B cell (primary cell): ENCODE data around the gene NKIRAS2. TPM values are rescaled to one million over a fixed set of nuclear protein-coding genes. Genes with fewer than 3 reads are reported as not detected.

Experiments
- ATAC-seq: fragments of 200-7000 bp; cut with Tn5 transposase; one replicate; pipeline ENCODE4 v1.10.0; 2021; ENCODE audit warnings: low read depth, mild to moderate bottlenecking, moderate number of reproducible peaks, moderate library complexity
- CTCF ChIA-PET: fragments of 350-600 bp; sonication (Branson Sonifier 250); formaldehyde crosslinking; loops from one replicate; lab custom pipeline; 2021; ENCODE audit warnings: antibody characterized with exemption, inconsistent platforms; lab: Charles Lee
- POLR2A ChIA-PET: fragments of 350-600 bp; sonication (Branson Sonifier 250); formaldehyde crosslinking; loops from one replicate; lab custom pipeline; 2021; ENCODE audit warnings: antibody characterized with exemption; lab: Charles Lee
- DNase-seq: peaks from one replicate; pipeline ENCODE4 v3.0.0; 2013
- H2AFZ ChIP-seq: 2 replicates; pipeline ENCODE4 v1.6.1; 2012; ENCODE audit warnings: mild to moderate bottlenecking, low read depth, low read length; ENCODE audit not compliant: insufficient read depth, poor library complexity, severe bottlenecking
- H3K27ac ChIP-seq, 2 donors: 1 replicate in 1 of 2; 2 replicates in 1 of 2; pipeline ENCODE4 v1.5.1; 2012 to 2013; ENCODE audit warnings: low read length in 2 of 2, mild to moderate bottlenecking in 2 of 2, moderate library complexity in 1 of 2
- H3K27me3 ChIP-seq, 4 experiments: fragments of 200-600 bp in 1 of 4; sonication (generic) in 1 of 4; replicated peaks in 1 of 4; 1 replicate in 2 of 4; 2 replicates in 2 of 4; pipeline versions ENCODE4 v1.6.1 to v1.7.0; 2013 to 2016; ENCODE audit warnings: low read length in 3 of 4, mild to moderate bottlenecking in 2 of 4, mixed read lengths in 1 of 4, moderate library complexity in 1 of 4; ENCODE audit not compliant: insufficient read depth in 4 of 4, control insufficient read depth in 3 of 4; ENCODE audit errors: control extremely low read depth in 1 of 4
- H3K36me3 ChIP-seq, 2 experiments: replicated peaks in 1 of 2; 1 replicate in 1 of 2; 2 replicates in 1 of 2; pipeline versions ENCODE4 v1.6.1 to v1.7.1; 2013; ENCODE audit warnings: low read length in 1 of 2; ENCODE audit not compliant: insufficient read depth in 2 of 2, control insufficient read depth in 1 of 2; ENCODE audit errors: control extremely low read depth in 1 of 2, extremely low read depth in 1 of 2
- H3K4me1 ChIP-seq, 2 donors: fragments of 200-600 bp in 1 of 2; sonication (generic) in 1 of 2; 1 replicate in 1 of 2; 2 replicates in 1 of 2; pipeline versions ENCODE4 v1.5.1 to v1.6.1; 2013 to 2017; ENCODE audit warnings: low read length in 2 of 2; ENCODE audit not compliant: control insufficient read depth in 2 of 2, insufficient read depth in 2 of 2
- H3K4me2 ChIP-seq: replicated peaks from 2 replicates; pipeline ENCODE3; 2012; ENCODE audit warnings: mild to moderate bottlenecking, low read depth, low read length; ENCODE audit not compliant: poor library complexity, severe bottlenecking
- H3K4me3 ChIP-seq, 5 experiments: fragments of 200-600 bp in 1 of 5; sonication (generic) in 1 of 5; 1 replicate in 3 of 5; 2 replicates in 2 of 5; pipeline versions ENCODE4 v1.5.1 to v1.7.0; 2011 to 2016; ENCODE audit warnings: low read length in 4 of 5, mild to moderate bottlenecking in 4 of 5, low read depth in 2 of 5, control low read depth in 1 of 5, moderate library complexity in 1 of 5; ENCODE audit not compliant: insufficient read depth in 1 of 5; ENCODE audit errors: control extremely low read depth in 1 of 5, extremely low read depth in 1 of 5
- H3K79me2 ChIP-seq: fragments of 200-600 bp; sonication (generic); one replicate; pipeline ENCODE4 v1.6.0; 2016; ENCODE audit warnings: low read length; ENCODE audit not compliant: control insufficient read depth, insufficient read depth
- H3K9ac ChIP-seq: fragments of 200-600 bp; sonication (generic); 2 replicates; pipeline ENCODE4 v1.6.1; 2017; ENCODE audit warnings: mild to moderate bottlenecking, low read length, moderate library complexity
- H3K9me3 ChIP-seq, 3 donors: one replicate each; pipeline versions ENCODE4 v1.6.1 to v1.7.1; 2013; ENCODE audit warnings: low read length in 2 of 3; ENCODE audit not compliant: control insufficient read depth in 2 of 3, insufficient read depth in 1 of 3; ENCODE audit errors: control extremely low read depth in 1 of 3
- H4K20me1 ChIP-seq: 2 replicates; pipeline ENCODE4 v1.6.0; 2012; ENCODE audit warnings: mild to moderate bottlenecking, low read length; ENCODE audit not compliant: insufficient read depth, control insufficient read depth, poor library complexity, severe bottlenecking
- H3K27ac Mint-ChIP-seq: one replicate; pipeline ENCODE4 v1.8.0; 2021; ENCODE audit warnings: mixed read lengths
- H3K27me3 Mint-ChIP-seq: one replicate; pipeline ENCODE4 v1.8.0; 2021; ENCODE audit warnings: mixed read lengths
- H3K4me1 Mint-ChIP-seq: one replicate; pipeline ENCODE4 v1.8.0; 2021; ENCODE audit warnings: mixed read lengths
- H3K4me3 Mint-ChIP-seq: one replicate; pipeline ENCODE4 v1.8.0; 2021; ENCODE audit warnings: mixed read lengths
- H3K9me3 Mint-ChIP-seq: one replicate; pipeline ENCODE4 v1.8.0; 2022; ENCODE audit warnings: mixed read lengths; ENCODE audit not compliant: insufficient read depth
- EZH2 ChIP-seq: IDR thresholded peaks from 2 replicates; pipeline ENCODE4 v1.6.1; 2012; ENCODE audit warnings: borderline replicate concordance, low read depth, mild to moderate bottlenecking, moderate library complexity, low read length; ENCODE audit not compliant: insufficient read depth, poor library complexity, severe bottlenecking
- WGBS: methylation state at CpG from one replicate; pipeline ENCODE4 v1.1.5; 2013; ENCODE audit warnings: missing lambda C conversion rate; ENCODE audit not compliant: insufficient coverage; 5-methylcytosine and 5-hydroxymethylcytosine counted together
- intact Hi-C: fragments of 100-400 bp; cut with micrococcal nuclease; formaldehyde crosslinking; loops from one replicate; pipeline ENCODE4 v1.10.0; 2022
- polyA plus RNA-seq: library from polyadenylated mRNA; depleted of rRNA; stranded (reverse); fragments of >200 nt; gene quantifications from 2 replicates; pipeline ENCODE4 v1.2.3, GENCODE V29; 2012
- total RNA-seq, 2 donors: library from RNA; stranded (reverse); fragments of 120-200 nt in 1 of 2; gene quantifications; 1 replicate in 1 of 2; 2 replicates in 1 of 2; pipeline versions ENCODE4 v1.2.3 to v1.2.4, GENCODE V29; 2013 to 2022
- TF ChIP-seq, protein P1 (sequence below): fragments of 200-600 bp; IDR thresholded peaks from one replicate; pipeline ENCODE4 v1.8.0; 2022; ENCODE audit warnings: antibody characterized with exemption, mild to moderate bottlenecking

Gene NKIRAS2
- total and polyA plus RNA-seq, 2 donors (not counting 1 experiment from before 2014, with no cell fraction given), result 22.0 to 29.2 TPM

DNA sequence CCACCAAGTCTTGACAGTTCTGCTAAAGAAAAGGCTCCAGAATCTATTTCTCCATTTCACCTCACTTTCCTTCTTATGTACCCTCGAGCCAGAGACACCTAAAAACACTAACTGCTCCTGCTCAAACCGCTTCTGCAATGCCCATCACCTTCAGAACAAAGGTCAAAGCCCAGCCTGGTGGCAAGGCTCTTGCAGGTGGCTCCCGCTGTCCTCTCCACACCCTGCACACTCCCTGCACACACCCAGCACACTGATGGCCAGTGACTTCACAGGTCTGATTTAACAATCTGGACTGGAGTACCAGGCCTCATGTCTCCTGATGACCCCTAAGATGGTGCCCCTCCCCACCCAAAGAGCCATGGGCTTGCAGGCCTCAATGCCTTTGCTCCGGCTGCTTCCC lies 40.3 kb downstream of the NKIRAS2 start:
- CTCF ChIA-PET, result interaction anchor here (1.0 kb wide), 1 partner anchor 97 kb away, joined by 4 read pairs; no protein-coding TSS in a partner anchor
- Histone ChIP-seq H3K9me3 (peaks cover 0 to 19% (median 0%) of the 10 kb centered on the region in 3 donors), H3K79me2 (no peaks in the 10 kb centered on the region), H2AFZ (no peak overlapping the region), H4K20me1 (no peaks in the 10 kb centered on the region), H3K9ac (no peak overlapping the region), H3K4me3 (no peak overlapping the region), H3K27me3 (peaks cover 0 to 3% (median 0%) of the 10 kb centered on the region in 4 experiments), H3K4me2 (no peak overlapping the region), H3K4me1 (peaks cover 14% of the 10 kb centered on the region in 2 donors), H3K27ac (no peak overlapping the region), H3K36me3 (no peaks in the 10 kb centered on the region)
- no peaks in the 10 kb centered on the region for H3K27me3 Mint-ChIP-seq
- ATAC-seq (no peak), DNase-seq (no peak)
- TF ChIP-seq, protein P1, sequence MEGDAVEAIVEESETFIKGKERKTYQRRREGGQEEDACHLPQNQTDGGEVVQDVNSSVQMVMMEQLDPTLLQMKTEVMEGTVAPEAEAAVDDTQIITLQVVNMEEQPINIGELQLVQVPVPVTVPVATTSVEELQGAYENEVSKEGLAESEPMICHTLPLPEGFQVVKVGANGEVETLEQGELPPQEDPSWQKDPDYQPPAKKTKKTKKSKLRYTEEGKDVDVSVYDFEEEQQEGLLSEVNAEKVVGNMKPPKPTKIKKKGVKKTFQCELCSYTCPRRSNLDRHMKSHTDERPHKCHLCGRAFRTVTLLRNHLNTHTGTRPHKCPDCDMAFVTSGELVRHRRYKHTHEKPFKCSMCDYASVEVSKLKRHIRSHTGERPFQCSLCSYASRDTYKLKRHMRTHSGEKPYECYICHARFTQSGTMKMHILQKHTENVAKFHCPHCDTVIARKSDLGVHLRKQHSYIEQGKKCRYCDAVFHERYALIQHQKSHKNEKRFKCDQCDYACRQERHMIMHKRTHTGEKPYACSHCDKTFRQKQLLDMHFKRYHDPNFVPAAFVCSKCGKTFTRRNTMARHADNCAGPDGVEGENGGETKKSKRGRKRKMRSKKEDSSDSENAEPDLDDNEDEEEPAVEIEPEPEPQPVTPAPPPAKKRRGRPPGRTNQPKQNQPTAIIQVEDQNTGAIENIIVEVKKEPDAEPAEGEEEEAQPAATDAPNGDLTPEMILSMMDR, result no peak
- H3K27ac Mint-ChIP-seq, result no peak overlapping the region
- peaks cover 15% of the 10 kb centered on the region for H3K4me1 Mint-ChIP-seq
- WGBS, result 91% methylated on average over 3 of the region's 4 CpGs
- H3K4me3 Mint-ChIP-seq, result no peak overlapping the region
- POLR2A ChIA-PET, result interaction anchor here (0.5 to 0.6 kb wide), 2 partner anchors 32 to 95 kb away, joined by 3 to 7 read pairs; no protein-coding TSS in a partner anchor
- intact Hi-C loops, result no loop called here
- no peaks in the 10 kb centered on the region for H3K9me3 Mint-ChIP-seq

DNA sequence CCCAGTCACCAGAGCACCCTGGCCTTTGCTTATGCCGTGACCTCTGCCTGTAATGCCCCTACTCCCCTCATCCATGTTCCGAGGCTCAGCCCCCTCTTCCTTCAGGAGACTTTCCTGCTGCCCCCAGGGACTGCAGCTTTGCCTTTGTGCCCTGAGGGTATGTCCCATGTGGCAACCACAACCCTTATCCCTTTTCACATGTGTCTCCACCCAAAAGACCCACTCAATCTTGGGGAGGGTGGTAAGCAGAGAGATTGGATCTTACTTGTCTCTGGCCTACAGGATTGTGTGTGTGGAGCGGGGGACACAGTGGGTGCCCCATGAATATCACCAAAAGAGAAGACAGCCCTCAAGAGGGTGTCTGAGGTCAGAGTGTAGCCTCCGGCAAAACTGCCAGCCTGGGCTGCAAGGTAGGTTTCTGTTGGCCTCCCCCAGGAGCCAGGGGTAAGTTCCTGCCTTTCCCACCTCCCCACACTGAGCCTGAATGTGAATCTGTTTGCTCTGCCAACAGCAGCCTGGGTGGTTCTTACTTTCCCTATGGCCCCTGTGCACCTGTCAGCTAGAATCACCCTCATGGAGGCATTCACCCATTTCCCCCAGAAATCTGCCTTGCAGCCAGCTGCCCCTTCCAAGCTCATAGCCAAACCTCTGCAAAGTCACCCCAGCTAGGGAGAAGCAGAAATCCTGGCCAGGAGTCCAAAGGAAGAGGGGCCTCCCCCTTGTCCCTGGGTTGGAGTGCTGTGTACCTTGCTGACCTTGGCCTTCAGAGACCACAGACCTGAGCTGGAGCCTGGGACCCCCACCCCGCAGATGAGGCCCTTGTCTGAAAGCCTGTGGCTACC lies 42.0 kb downstream of the NKIRAS2 start:
- no peak for DNase-seq
- no peak for TF ChIP-seq EZH2
- TF ChIP-seq, protein P1, result no peak
- Histone ChIP-seq H3K4me3 (no peak overlapping the region), H3K79me2 (no peaks in the 10 kb centered on the region), H4K20me1 (no peaks in the 10 kb centered on the region), H3K9me3 (peaks cover 0 to 5% (median 0%) of the 10 kb centered on the region in 3 donors), H3K36me3 (no peaks in the 10 kb centered on the region), H3K27me3 (no peaks in the 10 kb centered on the region), H3K4me1 (peaks cover 15 to 16% of the 10 kb centered on the region in 2 donors), H3K4me2 (no peak overlapping the region), H2AFZ (no peak overlapping the region), H3K27ac (no peak overlapping the region), H3K9ac (no peak overlapping the region)
- no peaks in the 10 kb centered on the region for H3K27me3 Mint-ChIP-seq
- 64% methylated on average over 5 of the region's 5 CpGs for WGBS
- intact Hi-C loops, result no loop called here
- POLR2A ChIA-PET, result no interaction called here
- no peaks in the 10 kb centered on the region for H3K9me3 Mint-ChIP-seq
- CTCF ChIA-PET, result interaction anchor here (1.2 to 6.9 kb wide), 2 partner anchors 15 to 98 kb away, joined by 4 to 51 read pairs; partner anchors contain the start of gene CNP
- no peak for ATAC-seq
- no peak overlapping the region for H3K27ac Mint-ChIP-seq
- H3K4me3 Mint-ChIP-seq, result no peak overlapping the region
- H3K4me1 Mint-ChIP-seq, result peaks cover 15% of the 10 kb centered on the region
